GM23338 (cell line): Measurements from ENCODE around the gene PCDHGB5. TPM values are rescaled to one million over a fixed set of nuclear protein-coding genes. Genes with fewer than 3 reads are reported as not detected.

Source experiments
- ATAC-seq: fragments of 200-7000 bp; cut with Tn5 transposase; 3 replicates; pipeline ENCODE4 v1.9.1; 2020
- DNase-seq: peaks from one replicate; pipeline ENCODE4 v3.0.0-alpha.2; 2015; ENCODE audit warnings: low spot score
- H2AFZ ChIP-seq: fragments of 200-600 bp; sonication (generic); 2 replicates; pipeline ENCODE4 v1.8.0; 2016; ENCODE audit warnings: antibody characterized with exemption, mild to moderate bottlenecking, moderate library complexity
- H3F3A ChIP-seq: fragments of 200-600 bp; sonication (generic); replicated peaks from 2 replicates; pipeline ENCODE4 v1.8.0; 2017; ENCODE audit warnings: antibody characterized with exemption, mixed run types, low read depth
- H3K27ac ChIP-seq: fragments of 200-600 bp; sonication (generic); 2 replicates; pipeline ENCODE4 v1.6.1; 2016; ENCODE audit warnings: low read depth
- H3K27me3 ChIP-seq: fragments of 200-600 bp; sonication (generic); 2 replicates; pipeline ENCODE4 v1.8.0; 2016; ENCODE audit warnings: mild to moderate bottlenecking, mixed run types, moderate library complexity; ENCODE audit not compliant: insufficient read depth
- H3K36me3 ChIP-seq: fragments of 200-600 bp; sonication (generic); 2 replicates; pipeline ENCODE4 v1.8.0; 2016; ENCODE audit warnings: mild to moderate bottlenecking; ENCODE audit not compliant: insufficient read depth
- H3K4me1 ChIP-seq: fragments of 200-600 bp; sonication (generic); 2 replicates; pipeline ENCODE4 v1.8.0; 2016; ENCODE audit warnings: mild to moderate bottlenecking, moderate library complexity; ENCODE audit not compliant: insufficient read depth
- H3K4me2 ChIP-seq: fragments of 200-600 bp; sonication (generic); 2 replicates; pipeline ENCODE4 v1.7.1; 2017; ENCODE audit warnings: mixed run types
- H3K4me3 ChIP-seq: fragments of 200-600 bp; sonication (generic); 2 replicates; pipeline ENCODE4 v1.6.1; 2016; ENCODE audit warnings: mixed run types
- H3K79me2 ChIP-seq: fragments of 200-600 bp; sonication (generic); replicated peaks from 2 replicates; pipeline ENCODE4 v1.8.0; 2017; ENCODE audit warnings: mild to moderate bottlenecking; ENCODE audit not compliant: insufficient read depth
- H3K9me2 ChIP-seq: fragments of 200-600 bp; sonication (generic); 2 replicates; pipeline ENCODE4 v1.8.0; 2017; ENCODE audit not compliant: insufficient read depth
- H4K20me1 ChIP-seq: fragments of 200-600 bp; sonication (generic); replicated peaks from 2 replicates; pipeline ENCODE4 v1.8.0; 2017; ENCODE audit warnings: mild to moderate bottlenecking; ENCODE audit not compliant: insufficient read depth
- H3K27ac Mint-ChIP-seq: 2 replicates; pipeline ENCODE4 v1.8.0; 2020; ENCODE audit warnings: inconsistent platforms, mild to moderate bottlenecking, moderate library complexity, mixed read lengths
- H3K27me3 Mint-ChIP-seq: 3 replicates; pipeline ENCODE4 v1.8.0; 2022; ENCODE audit warnings: low read depth, mild to moderate bottlenecking, moderate library complexity, mixed read lengths, inconsistent platforms; ENCODE audit not compliant: insufficient read depth, poor library complexity
- H3K36me3 Mint-ChIP-seq: 3 replicates; pipeline ENCODE4 v1.8.0; 2021; ENCODE audit warnings: low read depth, mild to moderate bottlenecking, inconsistent platforms, moderate library complexity, mixed read lengths
- H3K4me1 Mint-ChIP-seq: 3 replicates; pipeline ENCODE4 v1.8.0; 2020; ENCODE audit warnings: mild to moderate bottlenecking, inconsistent platforms, mixed read lengths
- H3K4me3 Mint-ChIP-seq: 3 replicates; pipeline ENCODE4 v1.8.0; 2021; ENCODE audit warnings: moderate library complexity, mild to moderate bottlenecking, inconsistent platforms, mixed read lengths
- H3K9me3 Mint-ChIP-seq: 3 replicates; pipeline ENCODE4 v1.8.0; 2020; ENCODE audit warnings: moderate library complexity, mild to moderate bottlenecking, inconsistent platforms, mixed read lengths
- CREB1 ChIP-seq: fragments of 250-450 bp; sonication (Bioruptor Pico); IDR thresholded peaks from 2 replicates; pipeline ENCODE4 v1.5.0; 2020; ENCODE audit warnings: low read depth, mild to moderate bottlenecking, moderate library complexity
- EZH2 ChIP-seq: fragments of 200-600 bp; sonication (generic); IDR thresholded peaks from one replicate; pipeline ENCODE4 v1.8.0; 2017; ENCODE audit warnings: antibody characterized with exemption, mild to moderate bottlenecking, low read depth; ENCODE audit not compliant: unreplicated experiment
- REST ChIP-seq: IDR thresholded peaks from one replicate; pipeline ENCODE4 v1.6.1; 2018; ENCODE audit warnings: antibody characterized with exemption; ENCODE audit not compliant: unreplicated experiment
- polyA plus RNA-seq: library from polyadenylated mRNA; unstranded; fragments of >200 nt; fragmentation: Nextera tagmentation; extraction: Ambion mirVana; gene quantifications from 2 replicates; pipeline ENCODE4 v1.2.1, GENCODE V29; 2016
- total RNA-seq: library from RNA; depleted of rRNA; stranded (reverse); fragments of >200 nt; shearing (Covaris generic); gene quantifications from 2 replicates; pipeline ENCODE4 v1.2.3, GENCODE V29; 2014
- TF ChIP-seq, protein P1 (sequence below), 2 experiments: fragments of 200-600 bp in 1 of 2; sonication (generic) in 1 of 2; conservative IDR thresholded peaks; 2 replicates each; pipeline versions ENCODE4 v1.5.1 to v1.6.1; 2016 to 2017; ENCODE audit warnings: antibody characterized with exemption in 2 of 2, low read depth in 2 of 2, mild to moderate bottlenecking in 2 of 2, moderate library complexity in 1 of 2

The PCDHGB5 gene
- total and polyA plus RNA-seq, 2 experiments from 2014 or later, result 2.5 to 18.5 TPM

DNA sequence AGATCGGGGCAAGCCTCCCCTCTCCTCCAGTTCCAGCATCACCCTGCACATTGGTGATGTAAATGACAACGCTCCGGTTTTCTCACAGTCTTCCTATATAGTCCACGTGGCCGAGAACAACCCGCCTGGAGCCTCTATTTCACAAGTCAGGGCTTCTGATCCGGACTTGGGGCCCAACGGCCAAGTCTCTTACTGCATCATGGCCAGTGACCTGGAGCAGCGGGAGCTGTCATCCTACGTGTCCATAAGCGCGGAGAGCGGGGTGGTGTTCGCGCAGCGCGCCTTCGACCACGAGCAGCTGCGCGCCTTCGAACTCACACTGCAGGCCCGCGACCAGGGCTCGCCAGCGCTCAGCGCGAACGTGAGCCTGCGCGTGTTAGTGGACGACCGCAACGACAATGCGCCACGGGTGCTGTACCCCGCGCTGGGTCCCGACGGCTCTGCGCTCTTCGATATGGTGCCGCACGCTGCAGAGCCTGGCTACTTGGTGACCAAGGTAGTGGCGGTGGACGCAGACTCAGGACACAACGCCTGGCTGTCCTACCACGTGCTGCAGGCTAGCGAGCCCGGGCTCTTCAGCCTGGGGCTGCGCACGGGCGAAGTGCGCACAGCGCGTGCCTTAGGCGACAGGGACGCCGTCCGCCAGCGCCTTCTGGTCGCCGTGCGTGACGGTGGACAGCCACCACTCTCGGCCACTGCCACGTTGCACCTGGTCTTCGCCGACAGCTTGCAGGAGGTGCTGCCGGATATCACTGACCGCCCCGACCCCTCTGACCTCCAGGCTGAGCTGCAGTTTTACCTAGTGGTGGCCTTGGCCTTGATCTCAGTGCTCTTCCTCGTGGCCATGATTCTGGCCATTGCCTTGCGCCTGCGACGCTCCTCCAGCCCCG lies 8.3 kb upstream of the PCDHGB5 start (continued):
- TF ChIP-seq EZH2, result no peak
- no peak for TF ChIP-seq REST

DNA sequence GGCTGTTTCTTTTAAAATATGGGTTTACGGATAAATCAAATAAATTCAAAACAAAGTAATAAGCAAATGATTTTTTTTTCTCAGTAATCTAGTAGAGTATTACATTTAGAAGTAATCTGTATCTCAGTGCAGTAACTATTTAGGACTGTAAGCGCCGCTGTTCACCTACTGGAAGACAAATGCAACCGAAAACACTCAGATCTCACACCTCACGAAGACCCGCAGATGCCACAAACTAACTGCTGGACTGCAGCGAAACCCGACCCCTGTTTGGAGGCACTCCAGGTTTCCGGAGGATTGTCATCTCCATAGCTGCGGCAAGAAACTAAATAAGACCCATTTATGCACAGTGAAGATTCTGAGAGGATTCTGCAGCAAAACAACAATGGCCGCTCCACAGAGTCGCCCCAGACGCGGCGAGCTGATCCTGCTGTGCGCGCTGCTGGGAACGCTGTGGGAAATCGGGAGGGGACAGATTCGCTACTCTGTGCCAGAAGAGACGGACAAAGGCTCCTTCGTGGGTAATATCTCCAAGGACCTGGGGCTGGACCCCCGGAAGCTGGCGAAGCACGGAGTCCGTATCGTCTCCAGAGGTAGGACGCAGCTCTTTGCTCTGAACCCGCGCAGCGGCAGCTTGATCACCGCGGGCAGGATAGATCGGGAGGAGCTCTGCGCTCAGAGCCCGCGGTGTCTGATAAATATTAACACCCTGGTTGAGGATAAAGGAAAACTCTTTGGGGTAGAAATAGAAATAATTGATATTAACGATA lies 5.1 kb upstream of the PCDHGB5 start, which contains the start of gene PCDHGA8:
Gene PCDHGA8 (plus strand): TSS at position 205 of the 770 bp plus-strand sequence. CDS start 181 bp downstream, at position 386.
- Histone ChIP-seq H3F3A (no peaks in the 10 kb centered on the region), H3K27me3 (peaks cover 7% of the 10 kb centered on the region; the same call in 1 of the 2 replicates), H3K4me2 (0 out of 2 replicates have a peak within 1 kb of the TSS, but pooled peaks have one; percentile 15), H3K36me3 (peaks cover 7% of the 10 kb centered on the region; the same call in 1 of the 2 replicates), H2AFZ (no peak within 1 kb of the TSS), H3K9me2 (no peaks in the 10 kb centered on the region), H3K27ac (no peak within 1 kb of the TSS), H3K4me1 (0 out of 2 replicates have a peak, but pooled peaks cover 5% of the 10 kb centered on the region), H3K4me3 (peak within 1 kb of the TSS; percentile 25; the same call in 1 of the 2 replicates), H4K20me1 (no peaks in the 10 kb centered on the region), H3K79me2 (0 out of 2 replicates have a peak, but pooled peaks cover 5% of the 10 kb centered on the region)
- DNase-seq (no peak), ATAC-seq (no peak)
- Mint-ChIP-seq H3K27ac (no peak within 1 kb of the TSS), H3K36me3 (peaks cover 83% of the 10 kb centered on the region), H3K9me3 (peaks cover 87% of the 10 kb centered on the region), H3K4me1 (no peaks in the 10 kb centered on the region; the same call in 2 of the 3 replicates), H3K4me3 (no peak within 1 kb of the TSS), H3K27me3 (peaks cover 8% of the 10 kb centered on the region)
- TF ChIP-seq, protein P1, sequence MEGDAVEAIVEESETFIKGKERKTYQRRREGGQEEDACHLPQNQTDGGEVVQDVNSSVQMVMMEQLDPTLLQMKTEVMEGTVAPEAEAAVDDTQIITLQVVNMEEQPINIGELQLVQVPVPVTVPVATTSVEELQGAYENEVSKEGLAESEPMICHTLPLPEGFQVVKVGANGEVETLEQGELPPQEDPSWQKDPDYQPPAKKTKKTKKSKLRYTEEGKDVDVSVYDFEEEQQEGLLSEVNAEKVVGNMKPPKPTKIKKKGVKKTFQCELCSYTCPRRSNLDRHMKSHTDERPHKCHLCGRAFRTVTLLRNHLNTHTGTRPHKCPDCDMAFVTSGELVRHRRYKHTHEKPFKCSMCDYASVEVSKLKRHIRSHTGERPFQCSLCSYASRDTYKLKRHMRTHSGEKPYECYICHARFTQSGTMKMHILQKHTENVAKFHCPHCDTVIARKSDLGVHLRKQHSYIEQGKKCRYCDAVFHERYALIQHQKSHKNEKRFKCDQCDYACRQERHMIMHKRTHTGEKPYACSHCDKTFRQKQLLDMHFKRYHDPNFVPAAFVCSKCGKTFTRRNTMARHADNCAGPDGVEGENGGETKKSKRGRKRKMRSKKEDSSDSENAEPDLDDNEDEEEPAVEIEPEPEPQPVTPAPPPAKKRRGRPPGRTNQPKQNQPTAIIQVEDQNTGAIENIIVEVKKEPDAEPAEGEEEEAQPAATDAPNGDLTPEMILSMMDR (conservative IDR thresholded peaks at IDR 0.05; ENCODE audit: low read depth in 2 of 2), result peak in 1 of 2 experiments; percentile 17; a peak in 1 of 4 replicates
- TF ChIP-seq CREB1 (CRISPR knock-in tag), result no peak
